Neuronal stem cell (in vitro differentiated cells): ENCODE data around the gene CASK.

Experiments
- DNase-seq: peaks from one replicate; pipeline ENCODE4 v3.0.0-alpha.2; 2013; ENCODE audit warnings: low spot score
- H2AFZ ChIP-seq: one replicate; pipeline ENCODE4 v1.6.1; 2013; ENCODE audit warnings: mild to moderate bottlenecking, low read length, inconsistent platforms
- H2AK5ac ChIP-seq: 2 replicates; pipeline ENCODE4 v1.6.1; 2013; ENCODE audit warnings: low read depth, mild to moderate bottlenecking, inconsistent platforms, low read length, moderate library complexity, mixed read lengths
- H2BK120ac ChIP-seq: 2 replicates; pipeline ENCODE4 v1.6.1; 2013; ENCODE audit warnings: low read depth, mild to moderate bottlenecking, inconsistent platforms, low read length, moderate library complexity, mixed read lengths
- H2BK12ac ChIP-seq: one replicate; pipeline ENCODE4 v1.6.1; 2013; ENCODE audit warnings: low read length, inconsistent platforms
- H2BK15ac ChIP-seq: 2 replicates; pipeline ENCODE4 v1.6.1; 2013; ENCODE audit warnings: mild to moderate bottlenecking, low read length, inconsistent platforms, mixed read lengths
- H2BK5ac ChIP-seq: one replicate; pipeline ENCODE4 v1.6.1; 2013; ENCODE audit warnings: inconsistent platforms, mild to moderate bottlenecking, low read length, moderate library complexity
- H3K14ac ChIP-seq: one replicate; pipeline ENCODE4 v1.6.1; 2013; ENCODE audit warnings: low read length, inconsistent platforms
- H3K18ac ChIP-seq: 2 replicates; pipeline ENCODE4 v1.6.1; 2013; ENCODE audit warnings: low read length, inconsistent platforms
- H3K23ac ChIP-seq: 2 replicates; pipeline ENCODE4 v1.6.1; 2013; ENCODE audit warnings: low read depth, mild to moderate bottlenecking, mixed read lengths, low read length, inconsistent platforms; ENCODE audit not compliant: poor library complexity
- H3K27ac ChIP-seq: replicated peaks from 3 replicates; pipeline ENCODE4 v1.5.1; 2013; ENCODE audit warnings: low read length, inconsistent platforms
- H3K27me3 ChIP-seq, 3 experiments: 2 replicates each; pipeline ENCODE4 v1.6.1; 2013; ENCODE audit warnings: low read length in 3 of 3, mild to moderate bottlenecking in 2 of 3, inconsistent platforms in 1 of 3, low read depth in 1 of 3, mixed read lengths in 1 of 3, moderate library complexity in 1 of 3; ENCODE audit not compliant: control insufficient read depth in 3 of 3, insufficient read depth in 3 of 3
- H3K36me3 ChIP-seq, 2 donors: replicated peaks in 1 of 2; 2 replicates each; pipeline ENCODE4 v1.6.1; 2013; ENCODE audit warnings: low read length in 2 of 2; ENCODE audit not compliant: control insufficient read depth in 2 of 2, insufficient read depth in 2 of 2
- H3K4ac ChIP-seq: 2 replicates; pipeline ENCODE4 v1.6.1; 2013; ENCODE audit warnings: inconsistent platforms, mild to moderate bottlenecking, low read length, moderate library complexity
- H3K4me1 ChIP-seq, 2 donors: 1 replicate in 1 of 2; 2 replicates in 1 of 2; pipeline ENCODE4 v1.6.1; 2013; ENCODE audit warnings: low read length in 2 of 2, low read depth in 1 of 2; ENCODE audit not compliant: control insufficient read depth in 2 of 2, insufficient read depth in 1 of 2
- H3K4me2 ChIP-seq: one replicate; pipeline ENCODE4 v1.6.1; 2013; ENCODE audit warnings: mild to moderate bottlenecking, low read length, inconsistent platforms; ENCODE audit not compliant: insufficient read depth, poor library complexity, severe bottlenecking
- H3K4me3 ChIP-seq, 2 donors: 2 replicates each; pipeline ENCODE4 v1.5.1; 2013; ENCODE audit warnings: low read length in 2 of 2, mild to moderate bottlenecking in 2 of 2, inconsistent platforms in 1 of 2, moderate library complexity in 1 of 2
- H3K79me1 ChIP-seq: one replicate; pipeline ENCODE4 v1.6.1; 2013; ENCODE audit warnings: low read depth, mild to moderate bottlenecking, inconsistent platforms, low read length, moderate library complexity
- H3K9ac ChIP-seq: one replicate; pipeline ENCODE4 v1.6.1; 2013; ENCODE audit warnings: mild to moderate bottlenecking, low read depth, low read length, inconsistent platforms; ENCODE audit not compliant: poor library complexity
- H3K9me3 ChIP-seq, 2 donors: replicated peaks in 1 of 2; 2 replicates each; pipeline versions ENCODE3 to v1.6.1; 2013; ENCODE audit warnings: low read length in 2 of 2, mild to moderate bottlenecking in 2 of 2, inconsistent platforms in 1 of 2, low read depth in 1 of 2, mixed read lengths in 1 of 2, moderate library complexity in 1 of 2; ENCODE audit not compliant: control insufficient read depth in 2 of 2, insufficient read depth in 1 of 2
- H4K8ac ChIP-seq: one replicate; pipeline ENCODE4 v1.6.1; 2013; ENCODE audit warnings: low read depth, mild to moderate bottlenecking, inconsistent platforms, low read length, moderate library complexity
- H4K91ac ChIP-seq: one replicate; pipeline ENCODE4 v1.6.1; 2013; ENCODE audit warnings: low read length, low read depth, mild to moderate bottlenecking, inconsistent platforms; ENCODE audit not compliant: poor library complexity
- WGBS, 2 donors: extraction: QIAGEN DNeasy Blood & Tissue Kit; methylation state at CpG; one replicate each; pipeline ENCODE4 v1.1.7; 2013; ENCODE audit warnings: missing lambda C conversion rate in 2 of 2, mixed read lengths in 1 of 2; ENCODE audit not compliant: insufficient read length in 2 of 2, insufficient replicate concordance in 1 of 2; ENCODE audit errors: extremely low coverage in 2 of 2; 5-methylcytosine and 5-hydroxymethylcytosine counted together

CASK gene

GRCh38 chrX:41913476-41913875 is 9.9 kb downstream of the CASK start:
- no peaks in the 10 kb centered on the region for H3K36me3 ChIP-seq
- H4K91ac ChIP-seq: no peak overlapping the region
- no peak overlapping the region for H2AFZ ChIP-seq
- no peaks in the 10 kb centered on the region for H3K4me1 ChIP-seq
- no peaks in the 10 kb centered on the region for H3K79me1 ChIP-seq
- no peak overlapping the region for H3K27ac ChIP-seq
- H2BK12ac ChIP-seq: no peak overlapping the region
- H2BK120ac ChIP-seq: no peak overlapping the region
- H2AK5ac ChIP-seq: no peak overlapping the region
- H2BK15ac ChIP-seq: no peak overlapping the region
- no peak overlapping the region for H3K9ac ChIP-seq
- H4K8ac ChIP-seq: no peak overlapping the region
- no peak overlapping the region for H3K4ac ChIP-seq
- H3K4me2 ChIP-seq: no peak overlapping the region
- H3K14ac ChIP-seq: no peak overlapping the region
- no peak overlapping the region for H3K18ac ChIP-seq
- H3K23ac ChIP-seq: no peak overlapping the region
- H3K27me3 ChIP-seq: no peaks in the 10 kb centered on the region
- H2BK5ac ChIP-seq: no peak overlapping the region
- WGBS, 2 donors: no CpG with 5 or more reads among the region's 1 CpG
- no peaks in the 10 kb centered on the region for H3K9me3 ChIP-seq
- DNase-seq: no peak
- no peak overlapping the region for H3K4me3 ChIP-seq

- H2BK15ac ChIP-seq: no peak overlapping the region
- no peak overlapping the region for H2BK12ac ChIP-seq
- no peak overlapping the region for H3K23ac ChIP-seq
- H3K4me3 ChIP-seq: no peak overlapping the region
- WGBS, 2 donors: no CpG with 5 or more reads among the region's 4 CpGs
- no peak overlapping the region for H3K4ac ChIP-seq
- no peaks in the 10 kb centered on the region for H3K36me3 ChIP-seq
- H2AK5ac ChIP-seq: no peak overlapping the region
- no peak overlapping the region for H3K27ac ChIP-seq
- H2AFZ ChIP-seq: no peak overlapping the region
- H4K8ac ChIP-seq: no peak overlapping the region
- no peak overlapping the region for H3K14ac ChIP-seq
- no peak overlapping the region for H3K4me2 ChIP-seq
- H3K27me3 ChIP-seq: no peaks in the 10 kb centered on the region
- H3K9me3 ChIP-seq: no peaks in the 10 kb centered on the region
- H3K79me1 ChIP-seq: peaks cover under 1% of the 10 kb centered on the region
- no peak for DNase-seq
- no peaks in the 10 kb centered on the region for H3K4me1 ChIP-seq
- no peak overlapping the region for H2BK5ac ChIP-seq
- H3K18ac ChIP-seq: no peak overlapping the region
- H4K91ac ChIP-seq: no peak overlapping the region
- no peak overlapping the region for H3K9ac ChIP-seq
- no peak overlapping the region for H2BK120ac ChIP-seq
Observed at GRCh38 chrX:41912923-41913322, 10.4 kb downstream of the CASK start.

- H3K4me1 ChIP-seq: no peaks in the 10 kb centered on the region
- no peak overlapping the region for H2BK12ac ChIP-seq
- no peaks in the 10 kb centered on the region for H3K27me3 ChIP-seq
- no peak overlapping the region for H2AFZ ChIP-seq
- H2BK15ac ChIP-seq: no peak overlapping the region
- H3K4me3 ChIP-seq: no peak overlapping the region
- H3K36me3 ChIP-seq: no peaks in the 10 kb centered on the region
- peaks cover 4% of the 10 kb centered on the region for H3K79me1 ChIP-seq
- no peak overlapping the region for H3K18ac ChIP-seq
- H4K91ac ChIP-seq: no peak overlapping the region
- H2AK5ac ChIP-seq: no peak overlapping the region
- H3K9me3 ChIP-seq: peaks cover 0 to 15% of the 10 kb centered on the region in 2 donors
- no peak overlapping the region for H2BK5ac ChIP-seq
- H3K9ac ChIP-seq: no peak overlapping the region
- H4K8ac ChIP-seq: no peak overlapping the region
- H3K4ac ChIP-seq: no peak overlapping the region
- no peak overlapping the region for H3K14ac ChIP-seq
- DNase-seq: no peak
- H3K23ac ChIP-seq: no peak overlapping the region
- no peak overlapping the region for H3K27ac ChIP-seq
- H3K4me2 ChIP-seq: no peak overlapping the region
- H2BK120ac ChIP-seq: no peak overlapping the region
Observed at GRCh38 chrX:41909068-41909467, 14.3 kb downstream of the CASK start.

- no peak overlapping the region for H2AFZ ChIP-seq
- no peak overlapping the region for H3K4ac ChIP-seq
- no peak overlapping the region for H2BK120ac ChIP-seq
- H4K91ac ChIP-seq: no peak overlapping the region
- no peak overlapping the region for H4K8ac ChIP-seq
- H2BK15ac ChIP-seq: no peak overlapping the region
- H2BK5ac ChIP-seq: no peak overlapping the region
- H3K9ac ChIP-seq: no peak overlapping the region
- no peak overlapping the region for H3K23ac ChIP-seq
- H3K14ac ChIP-seq: no peak overlapping the region
- no peak overlapping the region for H3K18ac ChIP-seq
- no peaks in the 10 kb centered on the region for H3K27me3 ChIP-seq
- no peak for DNase-seq
- WGBS, 2 donors: no CpG with 5 or more reads among the region's 3 CpGs
- H3K79me1 ChIP-seq: peaks cover 6% of the 10 kb centered on the region
- no peak overlapping the region for H3K27ac ChIP-seq
- H3K4me3 ChIP-seq: no peak overlapping the region
- peaks cover 0 to 2% of the 10 kb centered on the region in 2 donors for H3K36me3 ChIP-seq
- H2BK12ac ChIP-seq: no peak overlapping the region
- H2AK5ac ChIP-seq: no peak overlapping the region
- H3K4me2 ChIP-seq: no peak overlapping the region
- peaks cover 6 to 16% of the 10 kb centered on the region in 2 donors for H3K9me3 ChIP-seq
- no peaks in the 10 kb centered on the region for H3K4me1 ChIP-seq
Observed at GRCh38 chrX:41906515-41907187, 16.7 kb downstream of the CASK start.
